HG03139 (cell line): ENCODE measurements around the gene LRRN2.
"Not testable (repeated sequence)": the region's sequence is repeated elsewhere in the genome, so short reads cannot be mapped to it uniquely, and the experiment has no call there.

Experiments used
- ATAC-seq: cut with Tn5 transposase; IDR thresholded peaks from one replicate; pipeline ENCODE4 v1.9.1; 2021; ENCODE audit not compliant: unreplicated experiment

Gene LRRN2

DNA sequence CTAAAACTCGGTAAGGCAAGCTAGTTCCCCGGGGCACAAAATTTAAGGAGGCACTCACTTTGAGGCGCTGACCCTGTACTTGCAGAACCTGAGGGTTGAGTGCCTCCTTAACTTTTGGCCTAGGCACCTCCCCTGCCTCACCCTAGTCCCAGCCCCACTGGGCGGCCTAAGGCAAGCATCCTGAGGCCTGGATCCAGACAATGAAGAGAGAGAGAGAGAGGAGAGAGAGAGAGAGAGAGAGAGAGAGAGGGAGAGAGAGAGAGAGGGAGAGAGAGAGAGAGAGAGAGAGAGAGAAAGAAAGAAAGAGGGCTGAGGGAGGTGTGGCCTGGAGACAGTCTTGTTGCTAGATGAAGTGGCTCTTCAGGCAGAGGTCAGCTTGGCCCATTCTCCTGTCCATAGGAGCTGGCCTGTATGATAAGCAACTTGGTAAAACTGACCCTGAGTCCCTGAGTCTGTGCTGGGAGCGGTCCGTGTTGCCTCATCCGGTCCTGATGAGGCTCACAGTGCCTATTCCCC lies 7.4 kb upstream of the LRRN2 start:
- no peak for ATAC-seq

DNA sequence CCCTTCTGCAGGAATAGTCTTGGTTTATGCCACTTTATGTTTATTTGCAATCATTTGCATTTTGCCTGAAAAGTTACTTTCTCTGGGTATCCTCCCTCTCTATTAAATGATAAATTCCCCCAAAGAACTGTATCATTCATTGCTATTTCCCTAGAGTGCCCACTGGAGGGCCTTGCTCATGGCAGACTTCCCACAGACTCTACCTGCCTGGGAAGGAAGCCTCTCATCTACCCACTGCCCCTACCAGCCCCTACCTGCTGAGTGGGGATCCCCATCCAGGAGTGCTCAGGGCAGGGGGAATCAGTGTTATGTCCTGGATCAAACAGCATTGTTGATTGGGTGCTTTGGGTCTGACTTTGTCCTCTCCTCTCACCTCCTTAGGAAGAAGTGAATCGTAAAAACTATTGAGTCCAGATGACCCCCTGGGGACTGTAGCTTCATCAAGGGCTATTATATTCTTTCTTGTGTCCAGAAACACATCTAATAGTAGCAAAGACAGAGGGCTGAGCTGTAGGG lies 6.8 kb upstream of the LRRN2 start:
- no peak for ATAC-seq

DNA sequence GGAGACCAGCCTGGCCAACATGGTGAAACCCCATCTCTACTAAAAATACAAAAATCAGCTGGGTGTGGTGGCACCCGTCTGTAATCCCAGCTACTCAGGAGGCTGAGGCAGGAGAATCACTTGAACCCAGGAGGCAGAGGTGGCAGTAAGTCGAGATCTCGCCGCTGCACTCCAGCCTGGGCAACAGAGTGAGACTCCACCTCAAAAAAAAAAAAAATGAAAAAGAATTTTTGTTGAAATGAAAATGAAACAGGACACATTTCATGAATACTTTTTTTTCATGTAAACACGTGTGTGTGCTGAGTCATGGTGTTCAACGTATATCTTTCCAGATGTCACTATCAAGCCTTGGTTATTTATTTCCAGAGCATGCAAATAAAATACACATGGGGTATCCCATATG lies 5.8 kb upstream of the LRRN2 start:
- not testable (repeated sequence) for ATAC-seq

DNA sequence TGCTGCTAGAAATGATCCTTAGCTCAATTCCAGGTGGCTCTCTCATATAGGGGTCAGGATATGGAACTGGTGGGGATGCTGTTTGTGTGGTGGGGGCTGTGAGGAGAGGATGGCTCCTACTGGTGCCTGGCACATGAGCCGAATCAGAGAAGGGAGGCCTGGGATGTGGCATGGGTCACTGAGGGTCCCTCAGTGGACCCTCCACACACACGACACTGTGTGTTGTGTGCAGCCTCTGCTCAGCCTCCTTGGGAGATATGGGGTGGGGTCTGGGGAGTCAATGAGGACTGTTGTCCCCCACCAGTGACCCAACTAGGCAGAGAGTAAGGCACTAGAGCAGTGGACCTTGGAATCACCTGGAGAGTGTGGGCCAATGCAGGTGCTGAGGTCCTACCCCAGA lies 3.2 kb upstream of the LRRN2 start:
- ATAC-seq: no peak

GRCh38 chr1:204688007-204688406 lies 2.5 kb upstream of the LRRN2 start:
- no peak for ATAC-seq

DNA sequence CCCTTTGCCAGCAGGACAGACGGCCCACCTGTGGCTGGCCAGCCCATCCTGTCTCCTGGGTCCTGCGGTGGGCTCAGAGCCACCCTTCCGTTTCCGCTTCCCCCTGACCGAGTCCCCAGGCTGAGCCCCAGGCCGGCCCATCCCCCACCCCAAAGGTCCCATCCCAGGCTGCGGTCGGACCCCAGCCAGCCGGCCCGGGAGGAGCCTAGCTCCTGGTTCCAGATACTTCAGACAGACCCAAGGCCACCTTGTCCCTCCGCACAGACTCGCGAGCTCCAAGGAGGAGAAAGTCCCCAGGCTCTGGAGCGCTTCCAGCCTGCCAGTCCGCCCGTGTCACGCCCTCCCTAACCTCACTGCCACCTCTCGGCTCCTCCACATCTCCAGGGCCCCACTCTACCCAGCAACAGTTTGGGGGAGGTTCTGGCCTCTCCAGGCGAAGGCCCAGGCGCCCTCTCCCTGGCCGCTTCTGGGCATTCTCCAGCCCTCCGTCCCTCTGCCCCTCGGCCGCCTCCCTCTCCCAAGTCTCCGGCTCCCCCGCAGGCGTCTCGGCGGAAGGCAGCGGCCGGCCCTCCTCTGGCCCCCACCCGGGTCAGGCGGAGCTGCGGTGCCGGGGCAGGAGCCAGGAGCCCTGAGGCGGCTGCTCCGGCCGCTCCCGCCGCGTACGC lies 835 bp downstream of the LRRN2 start:
- ATAC-seq: no peak

DNA sequence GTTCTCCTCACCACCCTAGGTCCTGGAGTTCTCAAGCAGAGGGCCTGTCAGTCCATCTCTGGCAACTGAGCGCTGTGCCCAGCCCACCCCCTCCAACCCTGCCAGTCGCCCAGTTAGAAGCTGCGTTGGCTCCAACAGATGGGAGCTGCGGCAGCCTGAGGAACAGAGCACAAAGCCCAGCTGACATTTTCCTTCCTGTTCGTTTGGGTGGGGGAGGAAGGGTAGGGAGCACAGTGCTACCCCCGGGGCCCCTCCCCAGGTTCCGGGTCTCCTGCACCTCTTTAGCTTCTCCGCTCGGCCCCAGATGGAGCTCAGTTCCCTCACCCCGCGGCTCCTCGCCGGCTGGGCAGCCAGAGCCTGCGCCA lies 1.4 kb downstream of the LRRN2 start:
- ATAC-seq: no peak

- no peak for ATAC-seq
Observed at GRCh38 chr1:204683284-204684205, 2.0 kb downstream of the LRRN2 start.

- no peak for ATAC-seq
Observed at GRCh38 chr1:204680461-204680860, 5.1 kb downstream of the LRRN2 start.

GRCh38 chr1:204680051-204680450 lies 5.5 kb downstream of the LRRN2 start:
- no peak for ATAC-seq

DNA sequence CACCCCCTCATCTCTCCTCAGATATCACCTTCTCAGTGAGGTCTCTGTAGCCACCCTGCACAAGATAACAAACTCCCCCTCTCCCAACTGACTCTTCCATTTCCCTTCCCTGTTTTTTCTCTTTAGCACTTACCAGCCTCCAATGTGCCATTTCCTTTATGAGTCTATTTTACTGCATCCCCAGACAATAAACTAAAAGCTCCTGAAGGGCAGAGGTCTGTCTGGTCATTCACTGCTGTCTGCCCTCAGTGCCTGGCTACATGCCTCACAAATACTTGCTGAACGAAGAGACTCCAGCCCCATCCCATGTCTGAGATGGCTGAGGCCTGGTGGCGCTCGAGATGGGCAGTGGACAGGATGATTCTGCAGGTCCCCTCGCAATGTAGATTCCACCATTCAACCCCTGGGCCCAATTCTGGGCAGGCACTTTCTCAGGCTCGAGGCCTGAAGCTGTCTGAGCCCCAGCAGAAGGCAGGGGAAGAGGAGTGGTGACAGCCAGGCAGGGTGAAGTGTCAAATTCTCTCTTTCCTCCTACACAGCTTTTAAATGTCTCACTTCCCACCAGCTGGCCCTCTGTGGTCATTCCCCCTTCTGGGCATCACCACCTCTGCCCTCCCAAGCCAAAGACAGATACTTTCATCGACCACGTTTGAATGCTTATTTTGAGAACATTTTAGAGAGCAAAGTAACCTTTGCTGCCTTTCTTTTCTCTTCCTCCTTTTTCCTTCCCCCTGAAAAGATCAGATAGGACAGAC lies 6.6 kb downstream of the LRRN2 start:
- ATAC-seq: no peak

DNA sequence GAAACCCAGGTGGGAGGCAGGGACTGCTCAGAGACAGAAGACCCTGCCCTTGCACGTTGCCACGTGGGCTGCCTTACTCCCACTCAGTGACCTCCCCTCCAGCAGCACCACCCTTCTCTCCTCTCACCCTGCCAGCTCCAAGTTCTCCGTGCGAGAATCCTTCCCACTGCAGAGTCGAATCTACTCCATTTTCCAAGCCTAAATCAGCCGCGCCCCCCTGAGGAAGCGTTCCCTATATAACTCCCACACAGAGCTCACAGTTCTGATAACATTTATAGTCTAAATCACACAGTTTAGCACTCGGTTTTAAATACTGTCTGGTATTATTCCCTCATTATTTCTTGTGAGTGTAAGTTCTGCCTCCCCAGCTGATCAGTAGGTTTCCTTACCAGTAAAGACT lies 7.7 kb downstream of the LRRN2 start:
- ATAC-seq: no peak

DNA sequence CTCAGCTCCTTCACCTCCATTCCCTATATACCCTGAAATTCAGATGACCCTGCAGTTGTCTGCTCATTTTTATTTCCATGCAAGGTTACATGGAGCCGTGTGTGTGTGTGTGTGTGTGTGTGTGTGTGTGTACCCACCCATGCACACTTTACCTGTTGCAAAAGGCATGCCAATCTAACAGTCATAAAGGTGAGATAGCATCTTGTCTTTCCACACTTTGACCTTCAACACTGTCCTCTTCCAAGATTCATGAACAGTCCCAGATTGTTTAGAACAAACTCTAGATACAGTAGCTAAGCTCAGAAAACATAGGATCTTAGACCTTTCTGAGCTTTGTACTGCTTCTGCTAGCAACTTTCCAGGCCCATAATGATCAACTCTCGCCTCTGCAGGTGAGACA lies 9.5 kb downstream of the LRRN2 start:
- ATAC-seq: no peak

- ATAC-seq: no peak
Observed at GRCh38 chr1:204673909-204674649, 11.5 kb downstream of the LRRN2 start.

- no peak for ATAC-seq
Observed at GRCh38 chr1:204673209-204673608, 12.3 kb downstream of the LRRN2 start.

- no peak for ATAC-seq
Observed at GRCh38 chr1:204672482-204673121, 12.9 kb downstream of the LRRN2 start.

DNA sequence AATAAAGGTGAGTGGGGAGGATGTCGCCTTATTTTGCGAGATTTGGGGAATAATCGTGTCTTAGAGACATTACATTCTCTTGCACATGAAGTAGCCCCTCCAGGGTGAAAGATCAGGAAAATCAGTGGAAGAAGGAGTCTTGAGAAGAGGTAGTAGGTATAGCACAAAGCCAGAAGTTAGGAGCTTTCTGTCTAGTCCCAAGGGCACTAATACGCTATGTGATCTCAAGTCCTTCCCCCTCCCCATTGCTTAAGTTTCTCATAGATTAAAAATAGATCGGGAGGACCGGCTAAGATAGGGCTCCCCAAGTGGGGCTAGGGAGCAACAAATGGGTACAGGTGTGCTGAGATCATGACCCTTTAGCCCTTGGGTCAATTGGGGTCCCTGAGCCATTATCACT lies 13.5 kb downstream of the LRRN2 start:
- no peak for ATAC-seq

GRCh38 chr1:204670152-204670927 lies 15.2 kb downstream of the LRRN2 start:
- no peak for ATAC-seq

- no peak for ATAC-seq
Observed at GRCh38 chr1:204669579-204669978, 16.0 kb downstream of the LRRN2 start.

GRCh38 chr1:204664384-204664651 lies 21.2 kb downstream of the LRRN2 start:
- ATAC-seq: no peak
